ENCODE data around the gene LRP8.

The LRP8 gene

GRCh38 chr1:53262000-53262399, 65.9 kb downstream of the LRP8 start:
- H3K4me3 ChIP-seq (ENCODE audit: low read length), result no peak overlapping the region
- no peak for TF ChIP-seq CTCF (conservative IDR thresholded peaks at IDR 0.05; ENCODE audit: low read length)
- DNase-seq (ENCODE audit: low read depth), result no peak

- no peak for DNase-seq (ENCODE audit: low read depth)
- H3K4me3 ChIP-seq (ENCODE audit: low read length), result no peak overlapping the region
- no peak for TF ChIP-seq CTCF (conservative IDR thresholded peaks at IDR 0.05; ENCODE audit: low read length)
Measured at GRCh38 chr1:53260631-53261247, 67.1 kb downstream of the LRP8 start.

- H3K4me3 ChIP-seq (ENCODE audit: low read length), result no peak overlapping the region
- DNase-seq (ENCODE audit: low read depth), result no peak
- TF ChIP-seq CTCF (conservative IDR thresholded peaks at IDR 0.05; ENCODE audit: low read length), result no peak
Measured at GRCh38 chr1:53259932-53260331, 67.9 kb downstream of the LRP8 start.

- no peak for DNase-seq (ENCODE audit: low read depth)
- H3K4me3 ChIP-seq (ENCODE audit: low read length), result no peak overlapping the region
- no peak for TF ChIP-seq CTCF (conservative IDR thresholded peaks at IDR 0.05; ENCODE audit: low read length)
Measured at GRCh38 chr1:53258216-53258615, 69.7 kb downstream of the LRP8 start.

GRCh38 chr1:53257454-53258081, 70.3 kb downstream of the LRP8 start:
- no peak for TF ChIP-seq CTCF (conservative IDR thresholded peaks at IDR 0.05; ENCODE audit: low read length)
- DNase-seq (ENCODE audit: low read depth), result no peak
- no peak overlapping the region for H3K4me3 ChIP-seq (ENCODE audit: low read length)

- no peak overlapping the region for H3K4me3 ChIP-seq (ENCODE audit: low read length)
- TF ChIP-seq CTCF (conservative IDR thresholded peaks at IDR 0.05; ENCODE audit: low read length), result no peak
- no peak for DNase-seq (ENCODE audit: low read depth)
Measured at GRCh38 chr1:53256511-53257453, 71.1 kb downstream of the LRP8 start.

Data from AG10803 (cell line).